GM23338 (cell line): Measurements from ENCODE around the gene OR2J1. TPM values are rescaled to one million over a fixed set of nuclear protein-coding genes. Genes with fewer than 3 reads are reported as not detected.

Experiments used
- ATAC-seq: fragments of 200-7000 bp; cut with Tn5 transposase; 3 replicates; pipeline ENCODE4 v1.9.1; 2020
- DNase-seq: peaks from one replicate; pipeline ENCODE4 v3.0.0-alpha.2; 2015; ENCODE audit warnings: low spot score
- H2AFZ ChIP-seq: fragments of 200-600 bp; sonication (generic); 2 replicates; pipeline ENCODE4 v1.8.0; 2016; ENCODE audit warnings: antibody characterized with exemption, mild to moderate bottlenecking, moderate library complexity
- H3F3A ChIP-seq: fragments of 200-600 bp; sonication (generic); replicated peaks from 2 replicates; pipeline ENCODE4 v1.8.0; 2017; ENCODE audit warnings: antibody characterized with exemption, mixed run types, low read depth
- H3K27ac ChIP-seq: fragments of 200-600 bp; sonication (generic); 2 replicates; pipeline ENCODE4 v1.6.1; 2016; ENCODE audit warnings: low read depth
- H3K27me3 ChIP-seq: fragments of 200-600 bp; sonication (generic); 2 replicates; pipeline ENCODE4 v1.8.0; 2016; ENCODE audit warnings: mild to moderate bottlenecking, mixed run types, moderate library complexity; ENCODE audit not compliant: insufficient read depth
- H3K36me3 ChIP-seq: fragments of 200-600 bp; sonication (generic); 2 replicates; pipeline ENCODE4 v1.8.0; 2016; ENCODE audit warnings: mild to moderate bottlenecking; ENCODE audit not compliant: insufficient read depth
- H3K4me1 ChIP-seq: fragments of 200-600 bp; sonication (generic); 2 replicates; pipeline ENCODE4 v1.8.0; 2016; ENCODE audit warnings: mild to moderate bottlenecking, moderate library complexity; ENCODE audit not compliant: insufficient read depth
- H3K4me2 ChIP-seq: fragments of 200-600 bp; sonication (generic); 2 replicates; pipeline ENCODE4 v1.7.1; 2017; ENCODE audit warnings: mixed run types
- H3K4me3 ChIP-seq: fragments of 200-600 bp; sonication (generic); 2 replicates; pipeline ENCODE4 v1.6.1; 2016; ENCODE audit warnings: mixed run types
- H3K79me2 ChIP-seq: fragments of 200-600 bp; sonication (generic); replicated peaks from 2 replicates; pipeline ENCODE4 v1.8.0; 2017; ENCODE audit warnings: mild to moderate bottlenecking; ENCODE audit not compliant: insufficient read depth
- H3K9me2 ChIP-seq: fragments of 200-600 bp; sonication (generic); 2 replicates; pipeline ENCODE4 v1.8.0; 2017; ENCODE audit not compliant: insufficient read depth
- H4K20me1 ChIP-seq: fragments of 200-600 bp; sonication (generic); replicated peaks from 2 replicates; pipeline ENCODE4 v1.8.0; 2017; ENCODE audit warnings: mild to moderate bottlenecking; ENCODE audit not compliant: insufficient read depth
- H3K27ac Mint-ChIP-seq: 2 replicates; pipeline ENCODE4 v1.8.0; 2020; ENCODE audit warnings: inconsistent platforms, mild to moderate bottlenecking, moderate library complexity, mixed read lengths
- H3K27me3 Mint-ChIP-seq: 3 replicates; pipeline ENCODE4 v1.8.0; 2022; ENCODE audit warnings: low read depth, mild to moderate bottlenecking, moderate library complexity, mixed read lengths, inconsistent platforms; ENCODE audit not compliant: insufficient read depth, poor library complexity
- H3K36me3 Mint-ChIP-seq: 3 replicates; pipeline ENCODE4 v1.8.0; 2021; ENCODE audit warnings: low read depth, mild to moderate bottlenecking, inconsistent platforms, moderate library complexity, mixed read lengths
- H3K4me1 Mint-ChIP-seq: 3 replicates; pipeline ENCODE4 v1.8.0; 2020; ENCODE audit warnings: mild to moderate bottlenecking, inconsistent platforms, mixed read lengths
- H3K4me3 Mint-ChIP-seq: 3 replicates; pipeline ENCODE4 v1.8.0; 2021; ENCODE audit warnings: moderate library complexity, mild to moderate bottlenecking, inconsistent platforms, mixed read lengths
- H3K9me3 Mint-ChIP-seq: 3 replicates; pipeline ENCODE4 v1.8.0; 2020; ENCODE audit warnings: moderate library complexity, mild to moderate bottlenecking, inconsistent platforms, mixed read lengths
- CREB1 ChIP-seq: fragments of 250-450 bp; sonication (Bioruptor Pico); IDR thresholded peaks from 2 replicates; pipeline ENCODE4 v1.5.0; 2020; ENCODE audit warnings: low read depth, mild to moderate bottlenecking, moderate library complexity
- ETS1 ChIP-seq: IDR thresholded peaks from 2 replicates; pipeline ENCODE4 v1.6.1; 2016; ENCODE audit warnings: antibody characterized with exemption
- EZH2 ChIP-seq: fragments of 200-600 bp; sonication (generic); IDR thresholded peaks from one replicate; pipeline ENCODE4 v1.8.0; 2017; ENCODE audit warnings: antibody characterized with exemption, mild to moderate bottlenecking, low read depth; ENCODE audit not compliant: unreplicated experiment
- EZH2phosphoT487 ChIP-seq: fragments of 200-600 bp; sonication (generic); IDR thresholded peaks from one replicate; pipeline ENCODE4 v1.8.1; 2018; ENCODE audit warnings: antibody characterized with exemption; ENCODE audit not compliant: unreplicated experiment
- JUNB ChIP-seq: IDR thresholded peaks from one replicate; pipeline ENCODE4 v1.6.1; 2016; ENCODE audit warnings: antibody characterized with exemption; ENCODE audit not compliant: unreplicated experiment
- NANOG ChIP-seq: IDR thresholded peaks from 2 replicates; pipeline ENCODE4 v1.6.1; 2016; ENCODE audit warnings: antibody characterized with exemption, borderline replicate concordance
- POLR2AphosphoS5 ChIP-seq: IDR thresholded peaks from 2 replicates; pipeline ENCODE4 v1.6.1; 2016; ENCODE audit warnings: antibody characterized with exemption, low read depth
- REST ChIP-seq: IDR thresholded peaks from one replicate; pipeline ENCODE4 v1.6.1; 2018; ENCODE audit warnings: antibody characterized with exemption; ENCODE audit not compliant: unreplicated experiment
- STAT1 ChIP-seq: IDR thresholded peaks from one replicate; pipeline ENCODE4 v1.6.1; 2016; ENCODE audit warnings: antibody characterized with exemption; ENCODE audit not compliant: unreplicated experiment
- ZNF114 ChIP-seq: fragments of 250-450 bp; sonication (Bioruptor Pico); IDR thresholded peaks from 2 replicates; pipeline ENCODE4 v1.5.0; 2020; ENCODE audit warnings: mild to moderate bottlenecking, moderate library complexity
- ZNF331 ChIP-seq: fragments of 250-450 bp; sonication (Bioruptor Pico); IDR thresholded peaks from 2 replicates; pipeline ENCODE4 v1.5.0; 2020; ENCODE audit warnings: low read depth, mild to moderate bottlenecking, moderate library complexity
- ZNF462 ChIP-seq: fragments of 250-450 bp; sonication (Bioruptor Pico); IDR thresholded peaks from 2 replicates; pipeline ENCODE4 v1.5.0; 2020; ENCODE audit warnings: mild to moderate bottlenecking, moderate library complexity
- polyA plus RNA-seq: library from polyadenylated mRNA; unstranded; fragments of >200 nt; fragmentation: Nextera tagmentation; extraction: Ambion mirVana; gene quantifications from 2 replicates; pipeline ENCODE4 v1.2.1, GENCODE V29; 2016
- total RNA-seq: library from RNA; depleted of rRNA; stranded (reverse); fragments of >200 nt; shearing (Covaris generic); gene quantifications from 2 replicates; pipeline ENCODE4 v1.2.3, GENCODE V29; 2014
- TF ChIP-seq, protein P1 (sequence below), 2 experiments: fragments of 200-600 bp in 1 of 2; sonication (generic) in 1 of 2; conservative IDR thresholded peaks; 2 replicates each; pipeline versions ENCODE4 v1.5.1 to v1.6.1; 2016 to 2017; ENCODE audit warnings: antibody characterized with exemption in 2 of 2, low read depth in 2 of 2, mild to moderate bottlenecking in 2 of 2, moderate library complexity in 1 of 2

Gene OR2J1
- total and polyA plus RNA-seq, 2 experiments from 2014 or later = not detected

GRCh38 chr6:29082457-29082856 is 16.8 kb upstream of the OR2J1 start:
- no peak overlapping the region for H3K27ac ChIP-seq
- H2AFZ ChIP-seq = no peak overlapping the region
- Mint-ChIP-seq H3K4me1 (no peaks in the 10 kb centered on the region), H3K36me3 (no peaks in the 10 kb centered on the region), H3K4me3 (no peak overlapping the region), H3K27me3 (peaks cover 4% of the 10 kb centered on the region), H3K9me3 (no peaks in the 10 kb centered on the region; the same call in 2 of the 3 replicates), H3K27ac (no peak overlapping the region)
- H3K4me1 ChIP-seq = no peaks in the 10 kb centered on the region
- H3K27me3 ChIP-seq = no peaks in the 10 kb centered on the region
- no peak overlapping the region for H3K4me2 ChIP-seq
- no peaks in the 10 kb centered on the region for H3F3A ChIP-seq
- no peak for DNase-seq
- peaks cover under 1% of the 10 kb centered on the region; the same call in 1 of the 2 replicates for H3K9me2 ChIP-seq
- no peak for ATAC-seq
- TF ChIP-seq POLR2AphosphoS5 (no peak), JUNB (no peak), EZH2 (no peak), ZNF331 (CRISPR knock-in tag) (no peak), CREB1 (CRISPR knock-in tag) (no peak), EZH2phosphoT487 (no peak), REST (no peak), STAT1 (no peak), NANOG (no peak), ZNF114 (CRISPR knock-in tag) (no peak), ETS1 (no peak), ZNF462 (CRISPR knock-in tag) (no peak)
- TF ChIP-seq, protein P1, sequence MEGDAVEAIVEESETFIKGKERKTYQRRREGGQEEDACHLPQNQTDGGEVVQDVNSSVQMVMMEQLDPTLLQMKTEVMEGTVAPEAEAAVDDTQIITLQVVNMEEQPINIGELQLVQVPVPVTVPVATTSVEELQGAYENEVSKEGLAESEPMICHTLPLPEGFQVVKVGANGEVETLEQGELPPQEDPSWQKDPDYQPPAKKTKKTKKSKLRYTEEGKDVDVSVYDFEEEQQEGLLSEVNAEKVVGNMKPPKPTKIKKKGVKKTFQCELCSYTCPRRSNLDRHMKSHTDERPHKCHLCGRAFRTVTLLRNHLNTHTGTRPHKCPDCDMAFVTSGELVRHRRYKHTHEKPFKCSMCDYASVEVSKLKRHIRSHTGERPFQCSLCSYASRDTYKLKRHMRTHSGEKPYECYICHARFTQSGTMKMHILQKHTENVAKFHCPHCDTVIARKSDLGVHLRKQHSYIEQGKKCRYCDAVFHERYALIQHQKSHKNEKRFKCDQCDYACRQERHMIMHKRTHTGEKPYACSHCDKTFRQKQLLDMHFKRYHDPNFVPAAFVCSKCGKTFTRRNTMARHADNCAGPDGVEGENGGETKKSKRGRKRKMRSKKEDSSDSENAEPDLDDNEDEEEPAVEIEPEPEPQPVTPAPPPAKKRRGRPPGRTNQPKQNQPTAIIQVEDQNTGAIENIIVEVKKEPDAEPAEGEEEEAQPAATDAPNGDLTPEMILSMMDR (conservative IDR thresholded peaks at IDR 0.05; ENCODE audit: low read depth in 2 of 2) = no peak
- no peaks in the 10 kb centered on the region for H3K79me2 ChIP-seq
- no peaks in the 10 kb centered on the region for H4K20me1 ChIP-seq
- no peaks in the 10 kb centered on the region for H3K36me3 ChIP-seq
- no peak overlapping the region for H3K4me3 ChIP-seq
